Measurements from ENCODE around the gene EIF5. TPM values are rescaled to one million over a fixed set of nuclear protein-coding genes. Genes with fewer than 3 reads are reported as not detected.

The EIF5 gene
- total RNA-seq: 187 TPM

GRCh38 chr14:103333754-103334643 lies at the start of gene EIF5:
TSS of gene EIF5 (plus strand) at chr14:103334237. CDS start at chr14:103335861, 1,624 bp downstream.

DNA sequence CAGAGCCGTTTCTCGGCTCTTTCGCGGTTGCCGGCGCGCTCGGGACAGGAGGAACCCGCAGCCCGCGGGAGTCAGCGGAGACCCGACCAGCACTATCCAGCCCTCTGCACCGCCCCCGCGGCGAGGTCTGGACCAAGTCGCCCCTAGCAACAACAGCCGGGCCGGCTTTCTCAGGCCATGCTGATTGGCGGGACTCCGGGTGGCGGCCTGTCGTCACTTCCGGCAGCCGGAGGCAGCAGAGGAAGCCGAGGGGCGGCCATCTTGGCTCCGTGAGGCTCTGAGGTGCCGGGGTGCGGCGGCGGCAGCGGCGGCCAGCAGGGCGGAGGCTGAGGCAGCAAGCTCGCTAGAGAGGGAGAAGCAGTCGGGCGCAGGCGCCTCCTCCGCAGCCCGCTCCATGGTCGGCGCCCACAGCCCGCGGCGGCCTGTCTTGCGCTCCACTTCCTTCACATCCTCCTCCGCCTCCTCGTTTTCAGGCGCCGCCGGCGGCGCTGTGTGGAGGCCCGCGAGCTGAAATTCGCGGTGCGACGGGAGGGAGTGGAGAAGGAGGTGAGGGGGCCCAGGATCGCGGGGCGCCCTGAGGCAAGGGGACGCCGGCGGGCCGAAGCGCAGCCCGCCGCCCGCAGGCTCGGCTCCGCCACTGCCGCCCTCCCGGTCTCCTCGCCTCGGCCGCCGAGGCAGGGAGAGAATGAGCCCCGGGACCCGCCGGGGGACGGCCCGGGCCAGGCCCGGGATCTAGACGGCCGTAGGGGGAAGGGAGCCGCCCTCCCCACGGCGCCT lies 51.3 kb downstream of the EIF5 start, which contains the start of gene MARK3:
TSS of gene MARK3 (plus strand) at position 264 of the 777 bp plus-strand sequence. CDS start 615 bp downstream, outside the sequence.

Other genes starting within 250 kb of the EIF5 start
- gene EXOC3L4, start 239.5 kb upstream of the EIF5 start, total RNA-seq: 0.16 TPM
- gene TNFAIP2, start 210.8 kb upstream of the EIF5 start, total RNA-seq: 42.7 TPM
- gene MARK3, start 51.2 kb downstream of the EIF5 start, total RNA-seq: 144 TPM
- gene CKB, start 188.6 kb downstream of the EIF5 start, total RNA-seq: 814 TPM
- gene TRMT61A, start 195.0 kb downstream of the EIF5 start, total RNA-seq: 10.1 TPM
- 51.6 TPM for gene BAG5, start 228.4 kb downstream of the EIF5 start, total RNA-seq
- gene COA8, start 228.7 kb downstream of the EIF5 start, total RNA-seq: 37.4 TPM